H9 (cell line): ENCODE measurements around the gene DTX4. TPM values are rescaled to one million over a fixed set of nuclear protein-coding genes. Genes with fewer than 3 reads are reported as not detected.

Experiments
- DNase-seq: peaks from one replicate; pipeline ENCODE4 v3.0.0-alpha.2; 2017
- H2AFZ ChIP-seq: one replicate; pipeline ENCODE4 v1.6.1; 2013; ENCODE audit warnings: mild to moderate bottlenecking, low read length, control low read depth, moderate library complexity
- H2AK5ac ChIP-seq: 2 replicates; pipeline ENCODE4 v1.6.1; 2013; ENCODE audit warnings: low read length, control low read depth, mixed read lengths; ENCODE audit not compliant: insufficient read length
- H2BK120ac ChIP-seq: one replicate; pipeline ENCODE4 v1.6.1; 2013; ENCODE audit warnings: low read depth, mild to moderate bottlenecking, low read length, control low read depth, inconsistent platforms; ENCODE audit not compliant: poor library complexity, severe bottlenecking
- H2BK12ac ChIP-seq: 2 replicates; pipeline ENCODE4 v1.6.1; 2013; ENCODE audit warnings: low read length, control low read depth, mixed read lengths, low read depth; ENCODE audit not compliant: insufficient read length
- H2BK15ac ChIP-seq: 2 replicates; pipeline ENCODE4 v1.6.1; 2013; ENCODE audit warnings: low read depth, low read length, control low read depth
- H2BK20ac ChIP-seq: one replicate; pipeline ENCODE4 v1.6.1; 2013; ENCODE audit warnings: low read depth, mild to moderate bottlenecking, low read length, control low read depth, inconsistent platforms; ENCODE audit not compliant: poor library complexity, severe bottlenecking
- H2BK5ac ChIP-seq: 2 replicates; pipeline ENCODE4 v1.6.1; 2013; ENCODE audit warnings: low read length, control low read depth, mixed read lengths; ENCODE audit not compliant: insufficient read length
- H3K14ac ChIP-seq: 2 replicates; pipeline ENCODE4 v1.6.1; 2013; ENCODE audit warnings: low read length, control low read depth; ENCODE audit not compliant: insufficient read depth
- H3K18ac ChIP-seq: 2 replicates; pipeline ENCODE4 v1.6.1; 2013; ENCODE audit warnings: low read depth, mild to moderate bottlenecking, mixed read lengths, low read length, control low read depth; ENCODE audit not compliant: insufficient read length
- H3K23ac ChIP-seq: 2 replicates; pipeline ENCODE4 v1.6.1; 2013; ENCODE audit warnings: low read length, control low read depth, mixed read lengths, low read depth; ENCODE audit not compliant: insufficient read length
- H3K23me2 ChIP-seq: 2 replicates; pipeline ENCODE4 v1.6.1; 2013; ENCODE audit warnings: low read depth, mild to moderate bottlenecking, mixed read lengths, low read length, control low read depth; ENCODE audit not compliant: insufficient read length, poor library complexity, severe bottlenecking
- H3K27ac ChIP-seq: 2 replicates; pipeline ENCODE4 v1.5.1; 2013; ENCODE audit warnings: low read length, control low read depth, mixed read lengths, low read depth; ENCODE audit not compliant: insufficient read length
- H3K27me3 ChIP-seq: 2 replicates; pipeline ENCODE4 v1.6.1; 2013; ENCODE audit warnings: low read length, control low read depth, inconsistent platforms; ENCODE audit not compliant: insufficient read depth
- H3K4ac ChIP-seq: 2 replicates; pipeline ENCODE4 v1.6.1; 2013; ENCODE audit warnings: low read depth, mild to moderate bottlenecking, control low read depth, inconsistent platforms, low read length, moderate library complexity
- H3K4me1 ChIP-seq: 2 replicates; pipeline ENCODE4 v1.6.1; 2013; ENCODE audit warnings: low read length, control low read depth, inconsistent platforms; ENCODE audit not compliant: insufficient read depth
- H3K4me2 ChIP-seq: 2 replicates; pipeline ENCODE4 v1.6.1; 2013; ENCODE audit warnings: low read length, control low read depth, mixed read lengths; ENCODE audit not compliant: insufficient read length, insufficient read depth
- H3K56ac ChIP-seq: 2 replicates; pipeline ENCODE4 v1.6.1; 2013; ENCODE audit warnings: low read depth, mild to moderate bottlenecking, mixed read lengths, low read length, control low read depth; ENCODE audit not compliant: insufficient read length
- H3K79me1 ChIP-seq: 2 replicates; pipeline ENCODE4 v1.6.1; 2013; ENCODE audit warnings: low read depth, mild to moderate bottlenecking, moderate library complexity, low read length, control low read depth, inconsistent platforms; ENCODE audit not compliant: insufficient read depth, poor library complexity, severe bottlenecking
- H3K79me2 ChIP-seq: 2 replicates; pipeline ENCODE4 v1.6.1; 2013; ENCODE audit warnings: low read length, control low read depth, inconsistent platforms; ENCODE audit not compliant: insufficient read depth
- H3K9ac ChIP-seq: 2 replicates; pipeline ENCODE4 v1.6.1; 2013; ENCODE audit warnings: low read length, control low read depth, mixed read lengths; ENCODE audit not compliant: insufficient read length; ENCODE audit errors: extremely low read depth
- H3K9me3 ChIP-seq: one replicate; pipeline ENCODE4 v1.6.1; 2013; ENCODE audit warnings: low read depth, low read length, inconsistent platforms; ENCODE audit not compliant: control insufficient read depth
- H3T11ph ChIP-seq: one replicate; pipeline ENCODE4 v1.6.1; 2013; ENCODE audit warnings: mild to moderate bottlenecking, low read length, control low read depth, inconsistent platforms
- H4K20me1 ChIP-seq: one replicate; pipeline ENCODE4 v1.6.1; 2013; ENCODE audit not compliant: control insufficient read depth, insufficient read length, insufficient read depth
- H4K5ac ChIP-seq: 2 replicates; pipeline ENCODE4 v1.6.1; 2013; ENCODE audit warnings: low read depth, mild to moderate bottlenecking, mixed read lengths, low read length, control low read depth; ENCODE audit not compliant: insufficient read length
- H4K8ac ChIP-seq: replicated peaks from 2 replicates; pipeline ENCODE4 v1.6.1; 2013; ENCODE audit warnings: low read length, control low read depth, mixed read lengths, low read depth; ENCODE audit not compliant: insufficient read length
- H4K91ac ChIP-seq: 2 replicates; pipeline ENCODE4 v1.6.1; 2013; ENCODE audit warnings: low read depth, mild to moderate bottlenecking, moderate library complexity, mixed read lengths, low read length, control low read depth; ENCODE audit not compliant: insufficient read length
- H3K27ac Mint-ChIP-seq, 3 experiments: 2 replicates in 2 of 3; 3 replicates in 1 of 3; pipeline ENCODE4 v1.8.0; 2020 to 2021; ENCODE audit warnings: mixed read lengths in 3 of 3, mild to moderate bottlenecking in 1 of 3, moderate library complexity in 1 of 3
- H3K27me3 Mint-ChIP-seq: 2 replicates; pipeline ENCODE4 v1.8.0; 2021; ENCODE audit warnings: low read depth, mild to moderate bottlenecking, moderate library complexity, mixed read lengths
- H3K36me3 Mint-ChIP-seq, 3 experiments: 2 replicates in 2 of 3; 3 replicates in 1 of 3; pipeline ENCODE4 v1.8.0; 2020 to 2021; ENCODE audit warnings: low read depth in 3 of 3, mixed read lengths in 3 of 3; ENCODE audit not compliant: insufficient read depth in 1 of 3
- H3K4me1 Mint-ChIP-seq, 2 experiments: 2 replicates each; pipeline ENCODE4 v1.8.0; 2020; ENCODE audit warnings: mixed read lengths in 2 of 2
- H3K4me3 Mint-ChIP-seq, 2 experiments: 2 replicates in 1 of 2; 3 replicates in 1 of 2; pipeline ENCODE4 v1.8.0; 2020 to 2021; ENCODE audit warnings: mild to moderate bottlenecking in 2 of 2, mixed read lengths in 2 of 2, moderate library complexity in 1 of 2
- H3K9me3 Mint-ChIP-seq, 2 experiments: 2 replicates in 1 of 2; 3 replicates in 1 of 2; pipeline ENCODE4 v1.8.0; 2020; ENCODE audit warnings: mild to moderate bottlenecking in 2 of 2, mixed read lengths in 2 of 2, moderate library complexity in 1 of 2
- WGBS: extraction: QIAGEN DNeasy Blood & Tissue Kit; methylation state at CpG from one replicate; pipeline ENCODE4 v1.1.7; 2013; ENCODE audit warnings: missing lambda C conversion rate, low lambda C conversion rate, mixed read lengths; ENCODE audit not compliant: insufficient read length; ENCODE audit errors: extremely low coverage; 5-methylcytosine and 5-hydroxymethylcytosine counted together
- total RNA-seq: library from RNA; stranded (reverse); gene quantifications from 2 replicates; pipeline ENCODE4 v1.2.1, GENCODE V29; 2021
- TF ChIP-seq, protein P1 (sequence below): fragments of 200-600 bp; sonication (generic); conservative IDR thresholded peaks from 3 replicates; pipeline ENCODE4 v1.8.0; 2021; ENCODE audit warnings: antibody characterized with exemption, mild to moderate bottlenecking

DTX4 gene
- total RNA-seq, 1 experiment from 2014 or later = 13.0 TPM

DNA sequence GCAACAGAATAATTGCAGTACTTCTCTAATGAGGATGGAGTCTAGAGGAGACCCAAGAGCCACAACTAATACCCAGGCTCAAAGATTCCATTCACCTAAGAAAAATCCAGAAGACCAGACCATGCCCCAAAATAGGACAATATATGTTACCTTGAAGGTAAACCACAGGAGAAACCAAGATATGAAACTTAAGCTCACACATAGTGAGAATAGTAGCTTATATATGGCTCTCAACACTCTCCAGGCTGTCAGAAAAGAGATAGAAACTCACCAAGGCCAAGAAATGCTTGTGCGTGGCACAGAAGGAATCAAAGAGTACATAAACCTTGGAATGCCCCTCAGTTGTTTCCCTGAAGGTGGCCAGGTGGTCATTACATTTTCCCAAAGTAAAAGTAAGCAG is 20.2 kb upstream of the DTX4 start:
- no peak overlapping the region for H3K4me3 Mint-ChIP-seq
- no peaks in the 10 kb centered on the region for H4K20me1 ChIP-seq
- no peak overlapping the region for H3K4ac ChIP-seq
- H3K9ac ChIP-seq = no peak overlapping the region
- H2BK20ac ChIP-seq = no peak overlapping the region
- no peak for DNase-seq
- no peaks in the 10 kb centered on the region for H3K9me3 Mint-ChIP-seq
- no peak overlapping the region for H2BK15ac ChIP-seq
- no peaks in the 10 kb centered on the region for H3K4me1 ChIP-seq
- no peak overlapping the region for H3K27ac ChIP-seq
- H3K79me2 ChIP-seq = no peaks in the 10 kb centered on the region
- no peak overlapping the region for H2BK5ac ChIP-seq
- no peak overlapping the region for H2AK5ac ChIP-seq
- H3T11ph ChIP-seq = no peak overlapping the region
- no peak overlapping the region for H4K91ac ChIP-seq
- no peak overlapping the region for H2BK12ac ChIP-seq
- H3K4me1 Mint-ChIP-seq = no peaks in the 10 kb centered on the region
- H3K4me2 ChIP-seq = no peak overlapping the region
- no peak overlapping the region for H3K18ac ChIP-seq
- H2AFZ ChIP-seq = no peak overlapping the region
- TF ChIP-seq, protein P1, sequence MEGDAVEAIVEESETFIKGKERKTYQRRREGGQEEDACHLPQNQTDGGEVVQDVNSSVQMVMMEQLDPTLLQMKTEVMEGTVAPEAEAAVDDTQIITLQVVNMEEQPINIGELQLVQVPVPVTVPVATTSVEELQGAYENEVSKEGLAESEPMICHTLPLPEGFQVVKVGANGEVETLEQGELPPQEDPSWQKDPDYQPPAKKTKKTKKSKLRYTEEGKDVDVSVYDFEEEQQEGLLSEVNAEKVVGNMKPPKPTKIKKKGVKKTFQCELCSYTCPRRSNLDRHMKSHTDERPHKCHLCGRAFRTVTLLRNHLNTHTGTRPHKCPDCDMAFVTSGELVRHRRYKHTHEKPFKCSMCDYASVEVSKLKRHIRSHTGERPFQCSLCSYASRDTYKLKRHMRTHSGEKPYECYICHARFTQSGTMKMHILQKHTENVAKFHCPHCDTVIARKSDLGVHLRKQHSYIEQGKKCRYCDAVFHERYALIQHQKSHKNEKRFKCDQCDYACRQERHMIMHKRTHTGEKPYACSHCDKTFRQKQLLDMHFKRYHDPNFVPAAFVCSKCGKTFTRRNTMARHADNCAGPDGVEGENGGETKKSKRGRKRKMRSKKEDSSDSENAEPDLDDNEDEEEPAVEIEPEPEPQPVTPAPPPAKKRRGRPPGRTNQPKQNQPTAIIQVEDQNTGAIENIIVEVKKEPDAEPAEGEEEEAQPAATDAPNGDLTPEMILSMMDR = no peak
- H3K23me2 ChIP-seq = no peaks in the 10 kb centered on the region
- no peak overlapping the region for H2BK120ac ChIP-seq
- H3K27ac Mint-ChIP-seq = no peak overlapping the region
- H4K5ac ChIP-seq = no peak overlapping the region
- no peak overlapping the region for H3K14ac ChIP-seq
- no peaks in the 10 kb centered on the region for H3K9me3 ChIP-seq
- no CpG with 5 or more reads among the region's 1 CpG for WGBS
- peaks cover 8 to 28% (median 27%) of the 10 kb centered on the region in 3 experiments; a peak in 6 of 7 replicates for H3K36me3 Mint-ChIP-seq
- H3K27me3 ChIP-seq = no peaks in the 10 kb centered on the region
- H3K23ac ChIP-seq = no peak overlapping the region
- no peaks in the 10 kb centered on the region for H3K27me3 Mint-ChIP-seq
- H3K56ac ChIP-seq = no peak overlapping the region
- H3K79me1 ChIP-seq = no peaks in the 10 kb centered on the region
- H4K8ac ChIP-seq = no peak overlapping the region
